ENCODE data around the gene ATG16L2. TPM values are rescaled to one million over a fixed set of nuclear protein-coding genes. Genes with fewer than 3 reads are reported as not detected.

ATG16L2 gene
- polyA plus RNA-seq, 1 donor from 2014 or later = 9.4 TPM

- Histone ChIP-seq H3F3A (ENCODE audit: insufficient read depth, low read length, poor library complexity, severe bottlenecking) (no peaks in the 10 kb centered on the region), H3K4me2 (ENCODE audit: low read length) (no peak overlapping the region), H3K9ac (ENCODE audit: low read length) (no peak overlapping the region), H3K9me3 (ENCODE audit: low read length) (no peaks in the 10 kb centered on the region), H3K27me3 (ENCODE audit: insufficient read depth, low read depth, low read length) (no peaks in the 10 kb centered on the region), H3K27ac (ENCODE audit: low read length) (no peak overlapping the region), H3K79me2 (replicated peaks; ENCODE audit: insufficient read depth, low read length) (no peaks in the 10 kb centered on the region), H4K20me1 (ENCODE audit: insufficient read depth) (no peaks in the 10 kb centered on the region), H3K9me2 (ENCODE audit: insufficient read depth, low read length) (no peaks in the 10 kb centered on the region), H3K36me3 (ENCODE audit: insufficient read depth, low read length) (no peaks in the 10 kb centered on the region), H2AFZ (ENCODE audit: low read depth, low read length) (no peak overlapping the region), H3K4me3 (ENCODE audit: low read length) (no peak overlapping the region)
- TF ChIP-seq, protein P1, sequence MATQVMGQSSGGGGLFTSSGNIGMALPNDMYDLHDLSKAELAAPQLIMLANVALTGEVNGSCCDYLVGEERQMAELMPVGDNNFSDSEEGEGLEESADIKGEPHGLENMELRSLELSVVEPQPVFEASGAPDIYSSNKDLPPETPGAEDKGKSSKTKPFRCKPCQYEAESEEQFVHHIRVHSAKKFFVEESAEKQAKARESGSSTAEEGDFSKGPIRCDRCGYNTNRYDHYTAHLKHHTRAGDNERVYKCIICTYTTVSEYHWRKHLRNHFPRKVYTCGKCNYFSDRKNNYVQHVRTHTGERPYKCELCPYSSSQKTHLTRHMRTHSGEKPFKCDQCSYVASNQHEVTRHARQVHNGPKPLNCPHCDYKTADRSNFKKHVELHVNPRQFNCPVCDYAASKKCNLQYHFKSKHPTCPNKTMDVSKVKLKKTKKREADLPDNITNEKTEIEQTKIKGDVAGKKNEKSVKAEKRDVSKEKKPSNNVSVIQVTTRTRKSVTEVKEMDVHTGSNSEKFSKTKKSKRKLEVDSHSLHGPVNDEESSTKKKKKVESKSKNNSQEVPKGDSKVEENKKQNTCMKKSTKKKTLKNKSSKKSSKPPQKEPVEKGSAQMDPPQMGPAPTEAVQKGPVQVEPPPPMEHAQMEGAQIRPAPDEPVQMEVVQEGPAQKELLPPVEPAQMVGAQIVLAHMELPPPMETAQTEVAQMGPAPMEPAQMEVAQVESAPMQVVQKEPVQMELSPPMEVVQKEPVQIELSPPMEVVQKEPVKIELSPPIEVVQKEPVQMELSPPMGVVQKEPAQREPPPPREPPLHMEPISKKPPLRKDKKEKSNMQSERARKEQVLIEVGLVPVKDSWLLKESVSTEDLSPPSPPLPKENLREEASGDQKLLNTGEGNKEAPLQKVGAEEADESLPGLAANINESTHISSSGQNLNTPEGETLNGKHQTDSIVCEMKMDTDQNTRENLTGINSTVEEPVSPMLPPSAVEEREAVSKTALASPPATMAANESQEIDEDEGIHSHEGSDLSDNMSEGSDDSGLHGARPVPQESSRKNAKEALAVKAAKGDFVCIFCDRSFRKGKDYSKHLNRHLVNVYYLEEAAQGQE (IDR thresholded peaks at IDR 0.05; ENCODE audit: borderline replicate concordance) = no peak
- no peak for TF ChIP-seq EZH2 (IDR thresholded peaks at IDR 0.05; ENCODE audit: borderline replicate concordance, insufficient read depth, low read length, poor library complexity, severe bottlenecking)
- TF ChIP-seq TAF1 (IDR thresholded peaks at IDR 0.05; ENCODE audit: low read depth) = no peak
- TF ChIP-seq RAD21 (conservative IDR thresholded peaks at IDR 0.05) = no peak
- no peak for TF ChIP-seq MXI1 (conservative IDR thresholded peaks at IDR 0.05; ENCODE audit: poor library complexity, severe bottlenecking)
- TF ChIP-seq, protein P2, sequence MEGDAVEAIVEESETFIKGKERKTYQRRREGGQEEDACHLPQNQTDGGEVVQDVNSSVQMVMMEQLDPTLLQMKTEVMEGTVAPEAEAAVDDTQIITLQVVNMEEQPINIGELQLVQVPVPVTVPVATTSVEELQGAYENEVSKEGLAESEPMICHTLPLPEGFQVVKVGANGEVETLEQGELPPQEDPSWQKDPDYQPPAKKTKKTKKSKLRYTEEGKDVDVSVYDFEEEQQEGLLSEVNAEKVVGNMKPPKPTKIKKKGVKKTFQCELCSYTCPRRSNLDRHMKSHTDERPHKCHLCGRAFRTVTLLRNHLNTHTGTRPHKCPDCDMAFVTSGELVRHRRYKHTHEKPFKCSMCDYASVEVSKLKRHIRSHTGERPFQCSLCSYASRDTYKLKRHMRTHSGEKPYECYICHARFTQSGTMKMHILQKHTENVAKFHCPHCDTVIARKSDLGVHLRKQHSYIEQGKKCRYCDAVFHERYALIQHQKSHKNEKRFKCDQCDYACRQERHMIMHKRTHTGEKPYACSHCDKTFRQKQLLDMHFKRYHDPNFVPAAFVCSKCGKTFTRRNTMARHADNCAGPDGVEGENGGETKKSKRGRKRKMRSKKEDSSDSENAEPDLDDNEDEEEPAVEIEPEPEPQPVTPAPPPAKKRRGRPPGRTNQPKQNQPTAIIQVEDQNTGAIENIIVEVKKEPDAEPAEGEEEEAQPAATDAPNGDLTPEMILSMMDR (IDR thresholded peaks at IDR 0.05; ENCODE audit: poor library complexity, severe bottlenecking) = no peak
- TF ChIP-seq EP300 (conservative IDR thresholded peaks at IDR 0.05; ENCODE audit: poor library complexity, severe bottlenecking) = no peak
- no peak for TF ChIP-seq POLR2AphosphoS5 (IDR thresholded peaks at IDR 0.05)
- no peak for TF ChIP-seq SMC3 (conservative IDR thresholded peaks at IDR 0.05; ENCODE audit: poor library complexity)
Measured at GRCh38 chr11:72770799-72771198, 43.4 kb upstream of the ATG16L2 start.

- no peaks in the 10 kb centered on the region for H3K36me3 ChIP-seq (ENCODE audit: insufficient read depth, low read length)
- H3K27ac ChIP-seq (ENCODE audit: low read length) = no peak overlapping the region
- H3K27me3 ChIP-seq (ENCODE audit: insufficient read depth, low read depth, low read length) = no peaks in the 10 kb centered on the region
- no peaks in the 10 kb centered on the region for H3K9me2 ChIP-seq (ENCODE audit: insufficient read depth, low read length)
- H3K4me2 ChIP-seq (ENCODE audit: low read length) = no peak overlapping the region
- H3K4me3 ChIP-seq (ENCODE audit: low read length) = no peak overlapping the region
- no peak overlapping the region for H3K9ac ChIP-seq (ENCODE audit: low read length)
- no peak for TF ChIP-seq MXI1 (conservative IDR thresholded peaks at IDR 0.05; ENCODE audit: poor library complexity, severe bottlenecking)
- TF ChIP-seq, protein P1 (IDR thresholded peaks at IDR 0.05; ENCODE audit: borderline replicate concordance) = no peak
- no peak for TF ChIP-seq TAF1 (IDR thresholded peaks at IDR 0.05; ENCODE audit: low read depth)
- TF ChIP-seq, protein P2 (IDR thresholded peaks at IDR 0.05; ENCODE audit: poor library complexity, severe bottlenecking) = no peak
- no peak for TF ChIP-seq RAD21 (conservative IDR thresholded peaks at IDR 0.05)
- no peak for TF ChIP-seq EP300 (conservative IDR thresholded peaks at IDR 0.05; ENCODE audit: poor library complexity, severe bottlenecking)
- TF ChIP-seq EZH2 (IDR thresholded peaks at IDR 0.05; ENCODE audit: borderline replicate concordance, insufficient read depth, low read length, poor library complexity, severe bottlenecking) = no peak
- TF ChIP-seq SMC3 (conservative IDR thresholded peaks at IDR 0.05; ENCODE audit: poor library complexity) = no peak
- no peak for TF ChIP-seq POLR2AphosphoS5 (IDR thresholded peaks at IDR 0.05)
- H3F3A ChIP-seq (ENCODE audit: insufficient read depth, low read length, poor library complexity, severe bottlenecking) = no peaks in the 10 kb centered on the region
- H3K79me2 ChIP-seq (replicated peaks; ENCODE audit: insufficient read depth, low read length) = no peaks in the 10 kb centered on the region
- H4K20me1 ChIP-seq (ENCODE audit: insufficient read depth) = no peaks in the 10 kb centered on the region
- H3K9me3 ChIP-seq (ENCODE audit: low read length) = no peaks in the 10 kb centered on the region
- H2AFZ ChIP-seq (ENCODE audit: low read depth, low read length) = no peak overlapping the region
Measured at GRCh38 chr11:72771507-72771906, 42.7 kb upstream of the ATG16L2 start.
